ENCODE data around the gene YWHAE. TPM values are rescaled to one million over a fixed set of nuclear protein-coding genes. Genes with fewer than 3 reads are reported as not detected.

YWHAE gene
- total RNA-seq, 1 donor from 2014 or later: 458 TPM

- Mint-ChIP-seq H3K27me3 (ENCODE audit: unreplicated experiment) (no peaks in the 10 kb centered on the region), H3K4me3 (ENCODE audit: unreplicated experiment) (no peak overlapping the region), H3K27ac (ENCODE audit: unreplicated experiment) (no peak overlapping the region), H3K4me1 (ENCODE audit: unreplicated experiment) (peaks cover 6% of the 10 kb centered on the region), H3K36me3 (ENCODE audit: unreplicated experiment) (peaks cover 38% of the 10 kb centered on the region), H3K9me3 (ENCODE audit: unreplicated experiment) (no peaks in the 10 kb centered on the region)
- TF ChIP-seq CTCF (IDR thresholded peaks at IDR 0.05): no peak
- DNase-seq (ENCODE audit: extremely low spot score, unreplicated experiment): peak; percentile 36
Observed at GRCh38 chr17:1351971-1352370, 48.1 kb downstream of the YWHAE start.

- Mint-ChIP-seq H3K27me3 (ENCODE audit: unreplicated experiment) (no peaks in the 10 kb centered on the region), H3K27ac (ENCODE audit: unreplicated experiment) (no peak overlapping the region), H3K4me1 (ENCODE audit: unreplicated experiment) (peaks cover 6% of the 10 kb centered on the region), H3K36me3 (ENCODE audit: unreplicated experiment) (peaks cover 35% of the 10 kb centered on the region), H3K9me3 (ENCODE audit: unreplicated experiment) (no peaks in the 10 kb centered on the region), H3K4me3 (ENCODE audit: unreplicated experiment) (no peak overlapping the region)
- no peak for DNase-seq (ENCODE audit: extremely low spot score, unreplicated experiment)
- TF ChIP-seq CTCF (IDR thresholded peaks at IDR 0.05): no peak
Observed at GRCh38 chr17:1351275-1351674, 48.7 kb downstream of the YWHAE start.

GRCh38 chr17:1347589-1348323 is 52.3 kb downstream of the YWHAE start:
- DNase-seq (ENCODE audit: extremely low spot score, unreplicated experiment): no peak
- H3K27ac Mint-ChIP-seq (ENCODE audit: unreplicated experiment): peak overlapping the region; percentile 73

GRCh38 chr17:1344521-1344920 is 55.5 kb downstream of the YWHAE start:
- no peak overlapping the region for H3K4me3 Mint-ChIP-seq (ENCODE audit: unreplicated experiment)
- TF ChIP-seq CTCF (IDR thresholded peaks at IDR 0.05): no peak
- no peaks in the 10 kb centered on the region for H3K27me3 Mint-ChIP-seq (ENCODE audit: unreplicated experiment)
- H3K4me1 Mint-ChIP-seq (ENCODE audit: unreplicated experiment): peaks cover 6% of the 10 kb centered on the region
- H3K36me3 Mint-ChIP-seq (ENCODE audit: unreplicated experiment): peaks cover 21% of the 10 kb centered on the region
- no peak overlapping the region for H3K27ac Mint-ChIP-seq (ENCODE audit: unreplicated experiment)
- no peaks in the 10 kb centered on the region for H3K9me3 Mint-ChIP-seq (ENCODE audit: unreplicated experiment)
- no peak for DNase-seq (ENCODE audit: extremely low spot score, unreplicated experiment)

More at GRCh38 chr17:1347589-1348323, 52.3 kb downstream of the YWHAE start:
- no peaks in the 10 kb centered on the region for H3K27me3 Mint-ChIP-seq (ENCODE audit: unreplicated experiment)
- TF ChIP-seq CTCF (IDR thresholded peaks at IDR 0.05): no peak
- H3K4me1 Mint-ChIP-seq (ENCODE audit: unreplicated experiment): peaks cover 6% of the 10 kb centered on the region
- H3K36me3 Mint-ChIP-seq (ENCODE audit: unreplicated experiment): peaks cover 34% of the 10 kb centered on the region
- no peak overlapping the region for H3K4me3 Mint-ChIP-seq (ENCODE audit: unreplicated experiment)
- H3K9me3 Mint-ChIP-seq (ENCODE audit: unreplicated experiment): no peaks in the 10 kb centered on the region

GRCh38 chr17:1343554-1343953 is 56.5 kb downstream of the YWHAE start:
- no peak overlapping the region for H3K4me3 Mint-ChIP-seq (ENCODE audit: unreplicated experiment)
- H3K27me3 Mint-ChIP-seq (ENCODE audit: unreplicated experiment): no peaks in the 10 kb centered on the region
- H3K4me1 Mint-ChIP-seq (ENCODE audit: unreplicated experiment): peaks cover 6% of the 10 kb centered on the region
- H3K9me3 Mint-ChIP-seq (ENCODE audit: unreplicated experiment): no peaks in the 10 kb centered on the region
- TF ChIP-seq CTCF (IDR thresholded peaks at IDR 0.05): no peak
- peaks cover 23% of the 10 kb centered on the region for H3K36me3 Mint-ChIP-seq (ENCODE audit: unreplicated experiment)
- no peak for DNase-seq (ENCODE audit: extremely low spot score, unreplicated experiment)
- no peak overlapping the region for H3K27ac Mint-ChIP-seq (ENCODE audit: unreplicated experiment)

Measured in osteocyte (in vitro differentiated cells).